HT-29 (cell line): Measurements from ENCODE around the gene OR2F1. TPM values are rescaled to one million over a fixed set of nuclear protein-coding genes. Genes with fewer than 3 reads are reported as not detected.
A peak's percentile ranks its signal among the peaks of the same experiment; 100 is the strongest.

ENCODE experiments used
- DNase-seq: peaks from one replicate; pipeline ENCODE4 v3.0.0-alpha.2; 2015; ENCODE audit warnings: low spot score
- total RNA-seq: library from RNA; depleted of rRNA; stranded (reverse); fragments of >200 nt; shearing (Covaris generic); gene quantifications from 2 replicates; pipeline ENCODE4 v1.2.3, GENCODE V29; 2014

The OR2F1 gene
- total RNA-seq, 1 experiment from 2014 or later = not detected

GRCh38 chr7:143953421-143953820, 1.2 kb upstream of the OR2F1 start:
- DNase-seq = no peak

- no peak for DNase-seq
These were observed 509 bp upstream of the OR2F1 start for GRCh38 chr7:143954135-143954534.

GRCh38 chr7:143958781-143959180, 4.1 kb downstream of the OR2F1 start:
- no peak for DNase-seq

- no peak for DNase-seq
These were observed 6.4 kb downstream of the OR2F1 start for GRCh38 chr7:143960813-143961610.

- DNase-seq = no peak
These were observed 10.6 kb downstream of the OR2F1 start for GRCh38 chr7:143965280-143965679.

GRCh38 chr7:143967398-143967797, 12.8 kb downstream of the OR2F1 start:
- peak; percentile 14 for DNase-seq

GRCh38 chr7:143973870-143974416, 19.3 kb downstream of the OR2F1 start:
- DNase-seq = no peak

- DNase-seq = peak; percentile 96
These were observed 19.8 kb downstream of the OR2F1 start for GRCh38 chr7:143974459-143974858.

GRCh38 chr7:143975617-143976016, 21.0 kb downstream of the OR2F1 start:
- DNase-seq = peak; percentile 46

- no peak for DNase-seq
These were observed 23.9 kb downstream of the OR2F1 start for GRCh38 chr7:143978585-143978984.

GRCh38 chr7:143979359-143979758, 24.7 kb downstream of the OR2F1 start:
- peak; percentile 22 for DNase-seq

- peak; percentile 9 for DNase-seq
These were observed 25.4 kb downstream of the OR2F1 start for GRCh38 chr7:143979998-143980397.

GRCh38 chr7:143980746-143981510, 26.3 kb downstream of the OR2F1 start:
- no peak for DNase-seq

GRCh38 chr7:143983960-143984359, 29.3 kb downstream of the OR2F1 start:
- no peak for DNase-seq

- DNase-seq = no peak
These were observed 32.9 kb downstream of the OR2F1 start for GRCh38 chr7:143987513-143987912.

GRCh38 chr7:143988976-143989745, 34.5 kb downstream of the OR2F1 start:
- DNase-seq = no peak

GRCh38 chr7:143992670-143993069, 38.0 kb downstream of the OR2F1 start:
- DNase-seq = no peak

GRCh38 chr7:143993924-143994323, 39.3 kb downstream of the OR2F1 start:
- no peak for DNase-seq

- DNase-seq = no peak
These were observed 45.4 kb downstream of the OR2F1 start, which contains the start of gene OR6B1 for GRCh38 chr7:144000020-144000419. TSS of gene OR6B1 (plus strand) at chr7:144000320. CDS start at chr7:144003997, 3,677 bp downstream.

- DNase-seq = no peak
These were observed 46.9 kb downstream of the OR2F1 start for GRCh38 chr7:144001543-144001942.

- DNase-seq = no peak
These were observed 50.1 kb downstream of the OR2F1 start for GRCh38 chr7:144004703-144005102.
